Stimulated activated CD4-positive, alpha-beta T cell treated with anti-CD3 and anti-CD28 coated beads, Interleukin-2, amount 100 ng/mL, for 4 hours (primary cell): ENCODE data around the gene MSX2.

Source experiments
- DNase-seq: peaks from one replicate; pipeline ENCODE4 v3.0.0-alpha.2; 2020; ENCODE audit warnings: low read depth

Gene MSX2

DNA sequence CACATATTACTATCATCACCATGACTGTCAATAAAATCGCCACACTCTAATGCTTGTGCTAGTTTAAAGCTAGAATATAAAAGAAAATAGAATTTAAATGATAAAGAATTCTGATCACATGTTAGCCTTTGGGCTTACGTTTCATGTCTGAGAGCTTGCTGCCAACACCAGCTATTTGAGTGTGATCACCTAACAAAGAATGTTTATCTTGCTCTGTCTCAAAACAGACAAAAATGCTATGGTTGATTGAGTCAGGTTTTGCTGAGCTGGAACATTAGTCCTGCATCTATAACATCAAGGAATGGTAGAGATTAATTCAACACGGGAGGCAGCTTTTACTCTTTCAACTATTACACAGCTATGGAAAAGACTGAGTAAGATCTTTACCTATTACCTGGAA, 50.7 kb downstream of the MSX2 start:
- no peak for DNase-seq

- no peak for DNase-seq
Measured at GRCh38 chr5:174777111-174777510, 52.7 kb downstream of the MSX2 start.

GRCh38 chr5:174777583-174777982, 53.2 kb downstream of the MSX2 start:
- DNase-seq = no peak
